GM21619 (cell line): Measurements from ENCODE around the gene GPI.

Source experiments
- ATAC-seq: cut with Tn5 transposase; IDR thresholded peaks from one replicate; pipeline ENCODE4 v1.9.1; 2021; ENCODE audit not compliant: unreplicated experiment

GPI gene

GRCh38 chr19:34337739-34338138 lies 27.3 kb upstream of the GPI start:
- no peak for ATAC-seq

GRCh38 chr19:34341935-34342680 lies 22.9 kb upstream of the GPI start:
- no peak for ATAC-seq

- ATAC-seq, result no peak
These were observed 21.2 kb upstream of the GPI start for GRCh38 chr19:34343751-34344150.

- ATAC-seq, result no peak
These were observed 19.0 kb upstream of the GPI start for GRCh38 chr19:34345947-34346351.

GRCh38 chr19:34347561-34348165 lies 17.3 kb upstream of the GPI start:
- ATAC-seq, result no peak

GRCh38 chr19:34348899-34349487 lies 16.0 kb upstream of the GPI start:
- no peak for ATAC-seq

- peak; percentile 41 for ATAC-seq
These were observed 14.8 kb upstream of the GPI start for GRCh38 chr19:34350161-34350561.

- no peak for ATAC-seq
These were observed 13.6 kb upstream of the GPI start for GRCh38 chr19:34351382-34351826.

- no peak for ATAC-seq
These were observed 11.4 kb upstream of the GPI start for GRCh38 chr19:34353546-34353945.

GRCh38 chr19:34355201-34355600 lies 9.8 kb upstream of the GPI start:
- no peak for ATAC-seq

- no peak for ATAC-seq
These were observed 8.1 kb upstream of the GPI start for GRCh38 chr19:34356875-34357274.

GRCh38 chr19:34357431-34357830 lies 7.6 kb upstream of the GPI start:
- no peak for ATAC-seq

- peak; percentile 78 for ATAC-seq
These were observed 5.6 kb upstream of the GPI start for GRCh38 chr19:34359140-34359953.

GRCh38 chr19:34359954-34360315 lies 5.1 kb upstream of the GPI start:
- no peak for ATAC-seq

- no peak for ATAC-seq
These were observed 4.6 kb upstream of the GPI start for GRCh38 chr19:34360354-34360909.

GRCh38 chr19:34362679-34363069 lies 2.3 kb upstream of the GPI start:
- ATAC-seq, result no peak

GRCh38 chr19:34363094-34363493 lies 1.9 kb upstream of the GPI start:
- no peak for ATAC-seq

GRCh38 chr19:34363930-34364329 lies 1.1 kb upstream of the GPI start:
- ATAC-seq, result no peak

- ATAC-seq, result no peak
These were observed 550 bp upstream of the GPI start for GRCh38 chr19:34364462-34364829.

GRCh38 chr19:34365463-34366401 lies 736 bp downstream of the GPI start:
- ATAC-seq, result no peak
